M059J (cell line): ENCODE measurements around the gene BRINP1. TPM values are rescaled to one million over a fixed set of nuclear protein-coding genes. Genes with fewer than 3 reads are reported as not detected.
"Not testable (repeated sequence)": the region's sequence is repeated elsewhere in the genome, so short reads cannot be mapped to it uniquely, and the experiment has no call there.

Experiments
- DNase-seq: peaks from one replicate; pipeline ENCODE4 v3.0.0-alpha.2; 2012; ENCODE audit warnings: low read depth
- total RNA-seq: library from RNA; depleted of rRNA; stranded (reverse); fragments of >200 nt; shearing (Covaris generic); gene quantifications from 2 replicates; pipeline ENCODE4 v1.2.3, GENCODE V29; 2014

Gene BRINP1
- total RNA-seq, 1 experiment from 2014 or later = 0.20 TPM

GRCh38 chr9:119213471-119213870, 155.8 kb downstream of the BRINP1 start:
- no peak for DNase-seq

GRCh38 chr9:119197893-119198607, 171.2 kb downstream of the BRINP1 start:
- DNase-seq = no peak

- no peak for DNase-seq
These were observed 173.7 kb downstream of the BRINP1 start for GRCh38 chr9:119195521-119195920.

GRCh38 chr9:119185298-119185697, 183.9 kb downstream of the BRINP1 start:
- no peak for DNase-seq

GRCh38 chr9:119184265-119184936, 184.8 kb downstream of the BRINP1 start:
- no peak for DNase-seq

GRCh38 chr9:119181561-119181960, 187.7 kb downstream of the BRINP1 start:
- DNase-seq = no peak

GRCh38 chr9:119180897-119181296, 188.3 kb downstream of the BRINP1 start:
- DNase-seq = no peak

- DNase-seq = no peak
These were observed 189.5 kb downstream of the BRINP1 start for GRCh38 chr9:119179701-119180100.

GRCh38 chr9:119177196-119177595, 192.0 kb downstream of the BRINP1 start:
- DNase-seq = no peak

GRCh38 chr9:119175581-119175980, 193.7 kb downstream of the BRINP1 start:
- DNase-seq = no peak

GRCh38 chr9:119169222-119169621, 200.0 kb downstream of the BRINP1 start:
- not testable (repeated sequence) for DNase-seq

- DNase-seq = no peak
These were observed 201.4 kb downstream of the BRINP1 start for GRCh38 chr9:119167876-119168275.

GRCh38 chr9:119167267-119167666, 202.0 kb downstream of the BRINP1 start:
- DNase-seq = no peak

GRCh38 chr9:119166096-119166495, 203.1 kb downstream of the BRINP1 start:
- no peak for DNase-seq

GRCh38 chr9:119165131-119165530, 204.1 kb downstream of the BRINP1 start:
- DNase-seq = no peak

- no peak for DNase-seq
These were observed 204.5 kb downstream of the BRINP1 start for GRCh38 chr9:119164716-119165115.

GRCh38 chr9:119160551-119160950, 208.7 kb downstream of the BRINP1 start:
- DNase-seq = no peak

GRCh38 chr9:119159386-119159785, 209.8 kb downstream of the BRINP1 start:
- no peak for DNase-seq

GRCh38 chr9:119157196-119157595, 212.0 kb downstream of the BRINP1 start:
- no peak for DNase-seq

- no peak for DNase-seq
These were observed 212.9 kb downstream of the BRINP1 start for GRCh38 chr9:119156354-119156753.

GRCh38 chr9:119154527-119154926, 214.7 kb downstream of the BRINP1 start:
- no peak for DNase-seq

GRCh38 chr9:119153402-119153801, 215.8 kb downstream of the BRINP1 start:
- no peak for DNase-seq

GRCh38 chr9:119148855-119149254, 220.4 kb downstream of the BRINP1 start:
- no peak for DNase-seq
